ENCODE results near the gene MYO1D.

Gene MYO1D

GRCh38 chr17:32732296-32732642 lies 144.7 kb downstream of the MYO1D start:
- no peak for TF ChIP-seq CTCF (IDR thresholded peaks at IDR 0.05)
- Histone ChIP-seq H3K27ac (no peak overlapping the region), H3K36me3 (peaks cover 38 to 51% (median 47%) of the 10 kb centered on the region in 3 donors), H3K27me3 (no peaks in the 10 kb centered on the region), H3K9me3 (no peaks in the 10 kb centered on the region), H3K4me3 (no peak overlapping the region), H3K4me1 (no peaks in the 10 kb centered on the region)
- no peak for DNase-seq
- intact Hi-C loops (cut with DNase I; ENCODE audit: low total_unique reads): no loop called here

GRCh38 chr17:32731556-32732295 lies 145.2 kb downstream of the MYO1D start:
- TF ChIP-seq CTCF (IDR thresholded peaks at IDR 0.05): no peak
- intact Hi-C loops (cut with DNase I; ENCODE audit: low total_unique reads): no loop called here
- no peak overlapping the region for H3K27ac ChIP-seq

GRCh38 chr17:32727681-32728080 lies 149.2 kb downstream of the MYO1D start:
- no peaks in the 10 kb centered on the region for H3K9me3 ChIP-seq
- H3K27ac ChIP-seq: no peak overlapping the region
- H3K4me3 ChIP-seq: no peak overlapping the region
- H3K27me3 ChIP-seq: no peaks in the 10 kb centered on the region
- no peak for TF ChIP-seq CTCF (IDR thresholded peaks at IDR 0.05)
- no peak for DNase-seq
- no peaks in the 10 kb centered on the region for H3K4me1 ChIP-seq
- peaks cover 25 to 47% (median 34%) of the 10 kb centered on the region in 3 donors for H3K36me3 ChIP-seq
- intact Hi-C loops (cut with DNase I; ENCODE audit: low total_unique reads): no loop called here

More at GRCh38 chr17:32731556-32732295, 145.2 kb downstream of the MYO1D start:
- Histone ChIP-seq H3K9me3 (no peaks in the 10 kb centered on the region), H3K4me1 (no peaks in the 10 kb centered on the region), H3K27me3 (no peaks in the 10 kb centered on the region), H3K36me3 (peaks cover 38 to 46% (median 44%) of the 10 kb centered on the region in 3 donors), H3K4me3 (no peak overlapping the region)
- no peak for DNase-seq

- Histone ChIP-seq H3K4me3 (no peak overlapping the region), H3K4me1 (no peaks in the 10 kb centered on the region), H3K36me3 (peaks cover 33 to 44% (median 36%) of the 10 kb centered on the region in 3 donors), H3K27ac (no peak overlapping the region), H3K9me3 (no peaks in the 10 kb centered on the region), H3K27me3 (no peaks in the 10 kb centered on the region)
- intact Hi-C loops (cut with DNase I; ENCODE audit: low total_unique reads): no loop called here
- no peak for TF ChIP-seq CTCF (IDR thresholded peaks at IDR 0.05)
- DNase-seq: no peak
These were observed 151.2 kb downstream of the MYO1D start for GRCh38 chr17:32725697-32726096.

GRCh38 chr17:32723310-32723955 lies 153.5 kb downstream of the MYO1D start:
- intact Hi-C loops (cut with DNase I; ENCODE audit: low total_unique reads): no loop called here
- H3K36me3 ChIP-seq: peaks cover 43 to 62% (median 51%) of the 10 kb centered on the region in 3 donors
- H3K4me3 ChIP-seq: no peak overlapping the region
- no peaks in the 10 kb centered on the region for H3K9me3 ChIP-seq
- TF ChIP-seq CTCF (IDR thresholded peaks at IDR 0.05): no peak
- DNase-seq: no peak
- no peaks in the 10 kb centered on the region for H3K4me1 ChIP-seq
- no peak overlapping the region for H3K27ac ChIP-seq
- no peaks in the 10 kb centered on the region for H3K27me3 ChIP-seq

Data from tibial artery (tissue), 4 donors.